Muscle layer of duodenum (tissue), 2 donors: Measurements from ENCODE around the gene PEAK1.

Experiments
- H3K27ac ChIP-seq: one replicate; pipeline ENCODE4 v1.7.0; 2013; ENCODE audit warnings: mild to moderate bottlenecking, low read length
- H3K27me3 ChIP-seq: one replicate; pipeline ENCODE4 v1.7.0; 2013; ENCODE audit warnings: low read depth, mild to moderate bottlenecking, control low read depth, low read length
- H3K36me3 ChIP-seq, 2 donors: one replicate each; pipeline ENCODE4 v1.7.0; 2013; ENCODE audit warnings: low read length in 2 of 2, control low read depth in 1 of 2, mild to moderate bottlenecking in 1 of 2; ENCODE audit not compliant: insufficient read depth in 2 of 2, control insufficient read depth in 1 of 2
- H3K4me1 ChIP-seq, 2 donors: one replicate each; pipeline ENCODE4 v1.7.0; 2013; ENCODE audit warnings: low read length in 2 of 2, mild to moderate bottlenecking in 2 of 2, control low read depth in 1 of 2, moderate library complexity in 1 of 2; ENCODE audit not compliant: insufficient read depth in 2 of 2, control insufficient read depth in 1 of 2
- H3K4me3 ChIP-seq, 2 donors: one replicate each; pipeline ENCODE4 v1.7.0; 2013; ENCODE audit warnings: low read length in 2 of 2, low read depth in 1 of 2, mild to moderate bottlenecking in 1 of 2
- H3K9me3 ChIP-seq, 2 donors: one replicate each; pipeline ENCODE4 v1.7.0; 2013; ENCODE audit warnings: low read length in 2 of 2, control low read depth in 1 of 2, mild to moderate bottlenecking in 1 of 2; ENCODE audit not compliant: control insufficient read depth in 1 of 2
- donor health status: healthy.

The PEAK1 gene

DNA sequence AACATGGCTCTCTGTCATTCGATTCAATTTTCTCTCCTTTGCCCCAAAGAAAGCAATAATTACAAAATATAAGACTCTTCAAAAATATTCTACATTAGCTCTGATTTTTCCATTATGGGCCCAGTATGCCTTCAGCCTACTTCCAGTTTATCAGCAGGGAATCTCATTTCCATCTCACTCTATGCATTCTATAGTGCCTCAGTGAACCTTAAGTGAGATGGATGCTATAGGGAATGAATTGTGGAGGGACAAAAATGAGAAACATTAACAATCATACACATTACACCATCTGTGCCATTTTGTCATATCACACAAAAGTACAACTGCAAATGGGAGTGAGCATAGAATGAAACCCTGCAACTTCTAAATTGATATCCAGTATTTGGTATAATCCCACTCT is 298.3 kb downstream of the PEAK1 start:
- no peak overlapping the region for H3K27ac ChIP-seq
- H3K4me1 ChIP-seq, result peaks cover 0 to 5% of the 10 kb centered on the region in 2 donors
- no peaks in the 10 kb centered on the region for H3K27me3 ChIP-seq
- H3K9me3 ChIP-seq, result no peaks in the 10 kb centered on the region
- no peaks in the 10 kb centered on the region for H3K36me3 ChIP-seq
- H3K4me3 ChIP-seq, result no peak overlapping the region

DNA sequence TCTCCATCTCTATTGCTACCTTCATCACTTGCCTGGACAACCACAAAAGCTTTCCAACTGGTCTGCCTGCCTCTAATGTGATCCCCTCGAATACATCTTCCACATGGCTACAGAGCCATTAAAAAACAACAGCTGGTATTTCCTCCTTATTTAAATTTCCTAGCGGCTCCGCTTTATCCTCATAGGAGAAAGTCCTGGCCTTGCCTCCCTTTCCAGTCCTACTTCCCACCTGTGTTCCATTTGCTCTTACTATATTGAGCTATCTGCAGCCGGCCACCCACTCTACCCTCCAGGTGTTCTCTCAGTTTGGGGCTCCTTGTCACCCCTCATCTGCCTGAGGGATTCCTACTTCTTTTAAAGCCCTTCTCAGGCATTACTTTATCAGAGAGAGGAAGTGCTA is 299.3 kb downstream of the PEAK1 start:
- Histone ChIP-seq H3K27me3 (no peaks in the 10 kb centered on the region), H3K27ac (no peak overlapping the region)

DNA sequence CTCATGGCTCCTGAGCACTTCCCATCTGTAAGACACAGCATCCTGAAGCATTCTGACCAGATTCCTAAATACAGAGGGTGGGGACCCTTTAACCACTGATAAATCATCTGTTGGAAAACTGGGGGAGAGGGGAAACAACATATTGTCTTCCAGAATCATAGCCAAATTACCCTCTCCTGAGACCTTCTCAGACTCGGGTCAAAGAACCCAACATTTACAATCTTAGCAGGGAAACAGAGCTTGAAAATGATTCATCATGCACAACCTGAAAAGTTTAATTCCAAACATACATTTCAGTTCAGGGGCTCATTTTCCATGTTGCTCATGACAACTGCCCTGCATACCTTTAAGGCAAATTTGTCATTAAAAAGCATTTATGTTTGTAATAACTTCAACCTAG is 300.5 kb downstream of the PEAK1 start:
- H3K27ac ChIP-seq, result no peak overlapping the region
- H3K4me1 ChIP-seq, result peaks cover 0 to 5% of the 10 kb centered on the region in 2 donors
- no peaks in the 10 kb centered on the region for H3K27me3 ChIP-seq
- no peak overlapping the region for H3K4me3 ChIP-seq
- peaks cover 6 to 8% of the 10 kb centered on the region in 2 donors for H3K36me3 ChIP-seq
- H3K9me3 ChIP-seq, result no peaks in the 10 kb centered on the region

More for the DNA sequence above, 299.3 kb downstream of the PEAK1 start:
- H3K4me1 ChIP-seq, result peaks cover 0 to 5% of the 10 kb centered on the region in 2 donors
- H3K4me3 ChIP-seq, result no peak overlapping the region
- no peaks in the 10 kb centered on the region for H3K9me3 ChIP-seq
- H3K36me3 ChIP-seq, result no peaks in the 10 kb centered on the region

DNA sequence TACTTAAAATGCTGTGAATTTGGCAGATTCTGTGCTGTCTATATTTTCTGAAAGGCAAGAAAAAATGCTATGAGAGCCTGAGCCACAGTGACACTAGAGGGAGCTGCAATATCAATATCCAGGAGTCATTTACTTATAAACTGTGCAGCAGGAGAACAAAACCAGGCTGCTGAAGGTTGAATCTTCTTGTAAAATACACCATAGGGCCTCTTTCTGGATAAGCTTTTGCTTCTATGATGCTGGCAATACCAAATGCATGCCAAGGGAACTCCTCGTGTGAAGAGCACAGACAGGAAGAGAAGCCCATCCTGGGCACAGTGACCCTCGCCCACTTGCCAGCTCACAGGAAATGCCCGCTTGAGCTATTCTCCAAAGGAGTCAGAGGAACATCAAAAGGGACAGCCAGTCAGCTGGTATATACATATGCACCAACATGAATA is 301.0 kb downstream of the PEAK1 start:
- H3K27ac ChIP-seq, result no peak overlapping the region
- no peaks in the 10 kb centered on the region for H3K9me3 ChIP-seq
- peaks cover 12% of the 10 kb centered on the region in 2 donors for H3K36me3 ChIP-seq
- H3K4me1 ChIP-seq, result peaks cover 0 to 5% of the 10 kb centered on the region in 2 donors
- H3K4me3 ChIP-seq, result no peak overlapping the region
- no peaks in the 10 kb centered on the region for H3K27me3 ChIP-seq

DNA sequence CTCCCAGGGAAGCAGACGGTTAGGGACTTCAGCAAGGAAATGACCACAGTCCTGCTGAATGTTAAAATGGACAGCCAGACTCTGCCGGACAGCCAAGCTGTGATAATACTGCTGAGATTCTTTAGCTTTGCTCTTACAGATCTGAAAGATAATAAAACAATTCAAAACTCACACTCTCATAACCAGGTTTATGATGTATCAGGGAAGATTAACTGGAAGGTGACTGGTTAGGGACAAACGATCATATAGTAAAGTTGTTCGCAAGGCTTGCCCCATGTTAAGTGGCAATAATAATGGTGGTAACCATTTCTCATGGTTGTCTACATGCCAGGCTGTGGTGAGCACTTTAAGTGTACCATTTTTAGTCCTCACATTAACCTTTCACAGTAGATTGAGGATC is 304.7 kb downstream of the PEAK1 start:
- Histone ChIP-seq H3K27ac (no peak overlapping the region), H3K4me1 (peaks cover 0 to 5% of the 10 kb centered on the region in 2 donors), H3K27me3 (no peaks in the 10 kb centered on the region), H3K9me3 (no peaks in the 10 kb centered on the region), H3K36me3 (peaks cover 20 to 22% of the 10 kb centered on the region in 2 donors), H3K4me3 (no peak overlapping the region)

DNA sequence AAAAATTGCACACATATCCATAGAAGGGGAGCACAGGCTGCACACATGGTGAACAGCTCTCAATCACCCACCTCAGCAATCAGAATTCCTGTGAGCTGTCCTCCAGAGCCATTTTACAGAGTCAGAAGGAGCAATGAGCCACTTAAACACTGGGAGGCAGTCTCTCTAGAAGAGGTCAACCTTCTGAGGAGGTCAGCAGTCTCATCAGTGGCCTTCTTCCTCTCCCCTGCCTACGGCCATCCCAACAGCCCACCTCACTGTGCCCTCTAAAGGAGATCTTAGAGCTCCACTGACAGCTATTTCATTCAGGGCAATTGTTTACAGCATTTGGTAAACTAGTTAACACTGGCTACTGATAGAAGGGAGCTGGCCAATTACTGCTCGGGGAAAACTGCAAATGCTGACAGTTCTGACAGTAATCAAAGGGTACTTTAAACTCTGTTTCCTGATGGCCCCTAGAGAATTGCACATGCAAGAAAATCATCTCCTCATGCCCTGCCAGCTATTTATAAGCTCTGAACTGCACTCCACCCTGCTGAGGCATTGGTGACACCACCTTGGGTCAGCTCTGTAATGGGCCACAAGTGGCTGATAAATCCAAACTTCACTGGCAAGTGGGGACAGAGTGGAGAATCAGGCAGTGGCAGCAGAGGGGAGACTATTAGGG is 306.9 kb downstream of the PEAK1 start:
- Histone ChIP-seq H3K27ac (no peak overlapping the region), H3K4me1 (peaks cover 0 to 3% of the 10 kb centered on the region in 2 donors), H3K4me3 (no peak overlapping the region), H3K36me3 (peaks cover 20 to 22% of the 10 kb centered on the region in 2 donors), H3K9me3 (no peaks in the 10 kb centered on the region), H3K27me3 (no peaks in the 10 kb centered on the region)

DNA sequence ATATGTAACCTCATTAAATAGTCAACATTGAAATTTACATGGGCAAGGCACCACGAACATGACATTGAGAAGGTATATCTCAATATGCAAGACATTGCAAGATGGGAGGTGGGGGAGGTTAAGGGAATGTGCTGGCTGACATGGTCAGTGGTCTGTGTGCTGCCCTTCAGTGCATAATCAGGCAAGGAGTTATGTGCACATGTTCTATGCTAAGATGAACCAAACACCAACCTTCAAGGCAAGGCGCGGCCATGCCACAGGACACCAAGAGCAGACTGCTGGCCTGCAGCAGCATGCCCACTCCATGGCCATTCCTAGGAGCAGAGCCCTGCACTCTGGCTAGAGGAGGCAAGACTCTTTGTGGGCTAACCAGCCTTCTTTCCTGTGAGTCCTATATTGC is 308.1 kb downstream of the PEAK1 start:
- H3K9me3 ChIP-seq, result no peaks in the 10 kb centered on the region
- H3K4me1 ChIP-seq, result peaks cover 4 to 12% of the 10 kb centered on the region in 2 donors
- no peak overlapping the region for H3K27ac ChIP-seq
- peaks cover 20 to 22% of the 10 kb centered on the region in 2 donors for H3K36me3 ChIP-seq
- H3K27me3 ChIP-seq, result no peaks in the 10 kb centered on the region
- H3K4me3 ChIP-seq, result no peak overlapping the region

DNA sequence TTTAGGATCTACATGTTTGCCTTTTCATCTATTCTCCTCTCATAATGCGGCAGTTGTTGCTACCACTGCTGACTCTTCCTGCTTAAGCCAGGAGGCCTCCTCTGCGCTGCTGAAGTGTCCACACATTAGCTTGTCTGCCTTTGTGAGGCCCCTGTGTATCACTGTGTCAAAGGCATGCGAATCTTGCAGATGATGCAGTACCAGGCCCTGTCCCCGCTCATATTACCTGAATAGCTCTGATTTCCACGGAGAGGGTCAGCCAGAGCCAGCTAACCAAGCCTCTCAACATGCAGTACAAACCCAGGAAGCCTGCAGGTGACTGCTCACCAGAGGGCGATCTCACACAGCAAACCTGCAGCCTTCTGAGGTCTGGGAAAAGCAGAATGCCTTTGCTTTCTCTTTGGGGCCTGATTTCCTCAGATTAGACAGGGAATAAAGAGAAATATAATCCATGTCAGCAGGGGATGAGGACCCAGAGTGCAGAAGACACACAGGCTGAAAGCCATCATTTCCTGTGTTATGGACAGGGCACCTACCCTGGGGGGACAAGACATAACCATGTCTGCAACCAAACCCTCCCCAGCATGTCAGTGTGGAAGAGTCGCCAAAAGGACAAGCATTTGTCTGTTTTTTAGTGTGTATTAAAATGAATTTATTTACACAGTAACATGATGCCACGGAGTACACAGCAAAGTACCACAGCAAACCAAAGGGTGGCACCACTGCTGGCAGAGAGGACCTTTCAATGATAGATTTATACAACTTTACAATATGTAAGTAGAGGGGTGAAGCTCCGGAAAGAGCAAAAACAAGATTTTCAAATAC is 312.2 kb downstream of the PEAK1 start:
- no peak overlapping the region for H3K27ac ChIP-seq
- no peak overlapping the region for H3K4me3 ChIP-seq
- H3K9me3 ChIP-seq, result no peaks in the 10 kb centered on the region
- no peaks in the 10 kb centered on the region for H3K36me3 ChIP-seq
- H3K27me3 ChIP-seq, result no peaks in the 10 kb centered on the region
- peaks cover 4 to 12% of the 10 kb centered on the region in 2 donors for H3K4me1 ChIP-seq

DNA sequence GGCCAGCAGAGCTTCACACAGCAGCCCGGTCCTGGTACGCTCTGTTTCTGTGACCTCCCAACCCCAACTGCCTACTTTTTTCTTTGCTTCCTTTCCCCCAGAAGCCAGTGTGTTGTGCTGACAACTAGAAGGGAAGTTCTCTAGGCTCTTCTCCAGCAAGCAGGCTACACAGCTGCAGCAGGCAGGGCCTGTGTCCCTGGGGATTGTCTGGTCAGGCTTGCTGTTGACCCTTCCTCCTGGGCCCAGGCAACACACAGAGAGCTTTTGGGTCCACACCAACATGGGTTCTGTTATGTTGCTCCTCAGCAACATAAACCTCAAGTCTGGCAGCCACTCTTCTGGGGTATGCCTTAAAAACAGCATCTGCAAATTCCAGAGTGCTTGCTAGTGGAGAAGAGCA is 312.8 kb downstream of the PEAK1 start:
- no peaks in the 10 kb centered on the region for H3K9me3 ChIP-seq
- H3K4me1 ChIP-seq, result peaks cover 4 to 12% of the 10 kb centered on the region in 2 donors
- H3K27ac ChIP-seq, result no peak overlapping the region
- no peaks in the 10 kb centered on the region for H3K36me3 ChIP-seq
- no peaks in the 10 kb centered on the region for H3K27me3 ChIP-seq
- no peak overlapping the region for H3K4me3 ChIP-seq

DNA sequence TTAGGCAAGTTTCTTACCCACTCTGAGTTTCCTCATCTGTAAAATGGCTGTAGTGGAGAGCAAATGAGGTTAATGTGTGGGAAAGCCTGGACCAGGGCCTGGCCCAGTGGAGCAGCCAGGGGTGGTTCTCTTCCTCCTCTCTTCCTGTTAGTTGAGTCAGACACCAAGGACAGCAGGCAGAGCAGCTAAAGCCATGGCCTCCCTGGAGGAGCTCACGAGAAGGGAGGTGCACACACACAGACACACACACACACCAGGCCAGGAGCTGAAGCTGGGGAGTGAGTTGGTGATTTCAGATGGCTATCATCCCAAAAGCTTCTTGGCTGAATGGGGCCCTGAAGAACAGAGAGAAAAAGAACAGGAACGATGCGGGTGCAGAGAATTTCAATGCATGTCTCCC is 315.7 kb downstream of the PEAK1 start:
- no peaks in the 10 kb centered on the region for H3K9me3 ChIP-seq
- peaks cover 4 to 12% of the 10 kb centered on the region in 2 donors for H3K4me1 ChIP-seq
- no peak overlapping the region for H3K4me3 ChIP-seq
- H3K27me3 ChIP-seq, result no peaks in the 10 kb centered on the region
- no peaks in the 10 kb centered on the region for H3K36me3 ChIP-seq
- no peak overlapping the region for H3K27ac ChIP-seq

DNA sequence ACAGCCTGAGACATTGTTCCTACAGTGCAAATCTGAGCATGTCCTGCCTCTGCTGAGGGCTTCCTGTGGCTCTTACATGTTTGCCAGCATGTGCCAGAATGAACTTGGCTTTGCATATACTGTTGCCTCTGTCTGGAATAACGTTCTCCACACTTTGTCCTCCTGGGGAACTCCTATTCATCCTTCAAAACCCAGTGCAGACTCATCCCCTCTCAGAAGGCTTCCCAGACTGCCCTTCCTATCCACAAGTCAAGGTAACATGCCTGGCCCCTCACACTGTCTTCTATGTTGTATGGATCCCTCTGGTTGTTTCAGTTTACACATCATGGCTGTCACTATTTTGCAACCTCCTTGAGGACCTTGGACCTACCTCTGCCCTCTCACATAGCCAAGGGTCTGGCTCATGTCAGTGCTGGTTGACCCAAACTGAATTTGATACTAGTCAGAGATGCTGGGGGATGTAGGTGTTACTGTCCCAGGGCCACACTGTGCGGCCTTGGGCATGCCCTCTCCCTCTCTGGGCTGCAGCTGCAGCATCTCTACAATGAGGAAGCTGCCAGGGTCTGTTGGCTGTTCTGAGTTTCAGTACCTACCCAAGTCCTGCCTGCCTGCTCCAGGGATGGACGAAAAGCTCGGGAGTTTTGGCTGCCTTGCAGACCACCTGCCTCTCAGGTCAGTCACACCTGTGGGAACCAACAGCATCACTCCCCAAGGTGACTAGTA is 320.0 kb downstream of the PEAK1 start:
- Histone ChIP-seq H3K9me3 (no peaks in the 10 kb centered on the region), H3K27me3 (no peaks in the 10 kb centered on the region), H3K36me3 (no peaks in the 10 kb centered on the region), H3K4me1 (no peaks in the 10 kb centered on the region), H3K27ac (no peak overlapping the region), H3K4me3 (no peak overlapping the region)
